ENCODE data around the gene UACA. TPM values are rescaled to one million over a fixed set of nuclear protein-coding genes. Genes with fewer than 3 reads are reported as not detected.

The UACA gene
- total and polyA plus RNA-seq, 4 experiments from 2014 or later: 0.15 to 0.40 (median 0.28) TPM; not detected in 1

DNA sequence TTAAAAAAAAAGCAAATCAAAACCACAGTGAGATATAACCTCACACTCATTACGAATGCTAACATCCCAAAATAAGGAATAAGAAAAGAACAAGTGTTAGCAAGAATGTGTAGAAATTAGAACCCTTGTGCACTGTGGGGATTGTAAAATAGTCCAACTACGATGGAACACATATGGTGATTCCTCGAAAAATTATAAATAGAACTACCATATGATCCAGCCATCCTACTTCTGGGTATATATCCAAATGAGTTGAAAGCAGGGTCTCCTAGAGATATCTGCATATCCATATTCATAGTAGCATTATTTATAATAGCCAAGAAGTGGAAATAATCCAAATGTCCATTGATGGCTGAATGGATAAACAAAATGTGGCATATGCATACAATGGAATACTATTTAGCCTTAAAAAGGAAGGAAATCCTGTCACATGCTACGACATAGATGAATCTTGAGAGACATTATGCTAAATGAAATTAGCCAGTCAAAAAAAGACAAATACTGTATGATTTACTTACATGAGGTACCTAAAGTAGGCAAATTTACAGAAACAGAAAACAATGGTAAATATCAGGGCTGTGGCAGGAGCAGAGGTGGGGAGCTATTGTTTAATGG lies 55.6 kb downstream of the UACA start:
- no peak overlapping the region for H3K27ac ChIP-seq (ENCODE audit: low read depth, low read length)
- Mint-ChIP-seq H3K27ac (no peak overlapping the region), H3K9me3 (no peaks in the 10 kb centered on the region), H3K36me3 (no peaks in the 10 kb centered on the region), H3K4me1 (no peaks in the 10 kb centered on the region), H3K4me3 (no peak overlapping the region), H3K27me3 (peaks cover 12 to 21% of the 10 kb centered on the region in 2 donors)
- POLR2A ChIA-PET (ENCODE audit: partially characterized antibody): interaction anchor here (0.6 kb wide), 1 partner anchor 1955 kb away, joined by 4 read pairs; no protein-coding TSS in a partner anchor
- no peak overlapping the region for H3K4me3 ChIP-seq (ENCODE audit: low read length in 2 of 2)
- no peaks in the 10 kb centered on the region for H3K36me3 ChIP-seq (ENCODE audit: insufficient read depth, low read length)
- H3K4me1 ChIP-seq (ENCODE audit: insufficient read depth, low read length): no peaks in the 10 kb centered on the region
- H3K9me3 ChIP-seq (ENCODE audit: control insufficient read depth in 1 of 2, low read length in 2 of 2): no peaks in the 10 kb centered on the region
- intact Hi-C loops (cut with micrococcal nuclease): no loop called here
- DNase-seq: no peak
- H3K27me3 ChIP-seq (ENCODE audit: insufficient read depth, low read length): no peaks in the 10 kb centered on the region
- CTCF ChIA-PET (ENCODE audit: partially characterized antibody): no interaction called here

DNA sequence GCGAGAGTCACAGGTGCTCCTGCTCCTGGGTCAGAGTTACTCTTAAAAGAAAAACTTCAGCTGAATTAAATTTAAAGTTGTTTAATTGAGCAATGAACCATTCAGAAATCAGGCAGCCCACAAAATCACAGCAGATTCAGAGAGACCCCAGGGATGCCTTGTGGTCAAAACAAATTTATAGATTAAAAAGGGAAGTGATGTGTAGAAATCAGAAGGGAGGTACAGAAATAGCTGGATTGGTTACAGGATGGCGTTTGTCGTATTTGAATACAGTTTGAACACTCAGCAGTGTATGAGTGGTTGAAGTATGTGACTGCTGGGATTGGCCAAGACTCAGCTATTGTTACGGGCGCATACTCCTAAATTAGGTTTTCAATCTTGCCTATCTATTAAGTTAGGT lies 58.6 kb downstream of the UACA start:
- ChIA-PET POLR2A (ENCODE audit: partially characterized antibody) (no interaction called here), CTCF (ENCODE audit: partially characterized antibody) (no interaction called here)
- no peaks in the 10 kb centered on the region for H3K9me3 ChIP-seq (ENCODE audit: control insufficient read depth in 1 of 2, low read length in 2 of 2)
- H3K27ac ChIP-seq (ENCODE audit: low read depth, low read length): no peak overlapping the region
- no peaks in the 10 kb centered on the region for H3K36me3 ChIP-seq (ENCODE audit: insufficient read depth, low read length)
- intact Hi-C loops (cut with micrococcal nuclease): no loop called here
- H3K4me3 Mint-ChIP-seq: no peak overlapping the region
- no peak overlapping the region for H3K4me3 ChIP-seq (ENCODE audit: low read length in 2 of 2)
- DNase-seq: no peak
- no peaks in the 10 kb centered on the region for H3K4me1 ChIP-seq (ENCODE audit: insufficient read depth, low read length)
- no peak overlapping the region for H3K27ac Mint-ChIP-seq
- H3K4me1 Mint-ChIP-seq: no peaks in the 10 kb centered on the region
- H3K27me3 Mint-ChIP-seq: peaks cover 10 to 26% of the 10 kb centered on the region in 2 donors
- no peaks in the 10 kb centered on the region for H3K9me3 Mint-ChIP-seq
- no peaks in the 10 kb centered on the region for H3K36me3 Mint-ChIP-seq
- no peaks in the 10 kb centered on the region for H3K27me3 ChIP-seq (ENCODE audit: insufficient read depth, low read length)

DNA sequence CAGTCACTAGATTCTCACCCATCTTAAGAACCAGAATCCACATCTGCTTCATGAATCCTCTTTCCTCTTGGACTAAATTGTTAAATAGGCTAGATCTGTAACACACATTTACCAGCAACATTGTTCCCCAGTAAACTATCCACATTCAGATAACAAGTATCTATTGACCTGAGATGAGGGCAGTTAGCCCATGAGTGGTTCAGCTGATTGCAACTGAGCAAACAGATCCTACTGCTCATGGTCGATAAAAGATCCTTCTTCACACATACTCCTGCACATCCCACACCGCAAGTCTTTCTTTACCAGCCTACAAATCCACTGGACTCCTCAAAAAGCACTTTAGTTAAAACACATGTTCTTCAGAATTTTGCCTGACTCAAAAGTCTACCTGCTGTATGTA lies 59.2 kb downstream of the UACA start:
- Mint-ChIP-seq H3K36me3 (no peaks in the 10 kb centered on the region), H3K27me3 (peaks cover 10 to 26% of the 10 kb centered on the region in 2 donors), H3K9me3 (no peaks in the 10 kb centered on the region), H3K27ac (no peak overlapping the region), H3K4me3 (no peak overlapping the region), H3K4me1 (no peaks in the 10 kb centered on the region)
- intact Hi-C loops (cut with micrococcal nuclease): no loop called here
- ChIA-PET CTCF (ENCODE audit: partially characterized antibody) (interaction anchor here (1.0 kb wide), 1 partner anchor 13 kb away, joined by 4 read pairs; no protein-coding TSS in a partner anchor), POLR2A (ENCODE audit: partially characterized antibody) (no interaction called here)
- H3K9me3 ChIP-seq (ENCODE audit: control insufficient read depth in 1 of 2, low read length in 2 of 2): no peaks in the 10 kb centered on the region
- no peak overlapping the region for H3K4me3 ChIP-seq (ENCODE audit: low read length in 2 of 2)
- no peaks in the 10 kb centered on the region for H3K4me1 ChIP-seq (ENCODE audit: insufficient read depth, low read length)
- no peaks in the 10 kb centered on the region for H3K27me3 ChIP-seq (ENCODE audit: insufficient read depth, low read length)
- no peak overlapping the region for H3K27ac ChIP-seq (ENCODE audit: low read depth, low read length)
- H3K36me3 ChIP-seq (ENCODE audit: insufficient read depth, low read length): no peaks in the 10 kb centered on the region
- no peak for DNase-seq

DNA sequence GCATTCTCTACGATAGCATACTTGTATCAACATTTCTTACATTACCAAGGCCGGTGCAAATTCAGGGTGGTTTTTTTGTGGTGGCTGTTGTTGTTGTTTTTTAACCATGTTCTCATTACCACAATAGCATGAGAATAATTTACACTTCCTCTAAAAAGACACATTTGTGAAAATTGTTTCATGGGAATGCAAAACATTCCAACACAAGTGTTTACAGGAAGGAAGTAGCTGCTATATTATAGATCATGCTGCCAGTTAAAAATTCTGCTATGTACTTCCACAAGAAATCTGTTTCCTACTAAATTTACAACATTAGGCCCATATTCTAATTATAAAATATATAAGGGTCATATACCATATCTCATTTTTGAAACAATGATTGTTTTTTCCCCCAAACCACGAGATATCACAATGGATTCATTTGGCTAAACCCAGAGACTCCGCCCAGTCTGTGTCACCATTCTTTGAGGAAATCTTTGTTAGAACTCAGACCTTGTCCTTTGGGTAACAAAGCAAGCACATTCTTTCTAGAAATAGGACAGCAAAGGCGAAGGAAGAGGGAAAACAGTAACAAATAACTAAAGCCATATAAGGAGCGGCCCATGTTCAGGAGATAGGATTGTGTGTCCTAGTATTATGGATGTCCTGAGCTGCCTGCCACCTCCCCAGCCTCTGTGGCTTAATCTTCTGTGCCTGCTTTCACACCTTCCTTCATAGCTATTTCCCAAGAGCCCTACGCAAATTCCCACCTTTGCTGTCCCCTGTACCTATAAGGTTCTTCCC lies 60.1 kb downstream of the UACA start:
- H3K36me3 ChIP-seq (ENCODE audit: insufficient read depth, low read length): no peaks in the 10 kb centered on the region
- peak overlapping the region in 1 of 8 donors; percentile 22 for H3K4me3 Mint-ChIP-seq
- ChIA-PET CTCF (ENCODE audit: partially characterized antibody) (interaction anchor here (1.0 kb wide), 1 partner anchor 14 kb away, joined by 4 read pairs; no protein-coding TSS in a partner anchor), POLR2A (ENCODE audit: partially characterized antibody) (no interaction called here)
- H3K4me3 ChIP-seq (ENCODE audit: low read length in 2 of 2): no peak overlapping the region
- no peaks in the 10 kb centered on the region for H3K9me3 ChIP-seq (ENCODE audit: control insufficient read depth in 1 of 2, low read length in 2 of 2)
- no peak for DNase-seq
- H3K4me1 ChIP-seq (ENCODE audit: insufficient read depth, low read length): no peaks in the 10 kb centered on the region
- H3K9me3 Mint-ChIP-seq: no peaks in the 10 kb centered on the region
- H3K27ac ChIP-seq (ENCODE audit: low read depth, low read length): no peak overlapping the region
- no peak overlapping the region for H3K27ac Mint-ChIP-seq
- H3K27me3 Mint-ChIP-seq: peaks cover 10 to 26% of the 10 kb centered on the region in 2 donors
- H3K27me3 ChIP-seq (ENCODE audit: insufficient read depth, low read length): no peaks in the 10 kb centered on the region
- H3K36me3 Mint-ChIP-seq: no peaks in the 10 kb centered on the region
- H3K4me1 Mint-ChIP-seq: no peaks in the 10 kb centered on the region
- intact Hi-C loops (cut with micrococcal nuclease): no loop called here

- Mint-ChIP-seq H3K9me3 (no peaks in the 10 kb centered on the region), H3K36me3 (no peaks in the 10 kb centered on the region), H3K27me3 (peaks cover 11 to 26% of the 10 kb centered on the region in 2 donors), H3K4me1 (no peaks in the 10 kb centered on the region), H3K27ac (no peak overlapping the region), H3K4me3 (no peak overlapping the region)
- no peaks in the 10 kb centered on the region for H3K27me3 ChIP-seq (ENCODE audit: insufficient read depth, low read length)
- intact Hi-C loops (cut with micrococcal nuclease): no loop called here
- no peaks in the 10 kb centered on the region for H3K36me3 ChIP-seq (ENCODE audit: insufficient read depth, low read length)
- ChIA-PET CTCF (ENCODE audit: partially characterized antibody) (interaction anchor here (0.7 kb wide), 1 partner anchor 20 kb away, joined by 3 read pairs; no protein-coding TSS in a partner anchor), POLR2A (ENCODE audit: partially characterized antibody) (no interaction called here)
- no peak overlapping the region for H3K4me3 ChIP-seq (ENCODE audit: low read length in 2 of 2)
- no peak for DNase-seq
- H3K4me1 ChIP-seq (ENCODE audit: insufficient read depth, low read length): no peaks in the 10 kb centered on the region
- no peak overlapping the region for H3K27ac ChIP-seq (ENCODE audit: low read depth, low read length)
- H3K9me3 ChIP-seq (ENCODE audit: control insufficient read depth in 1 of 2, low read length in 2 of 2): no peaks in the 10 kb centered on the region
Observed at GRCh38 chr15:70702584-70702983, 60.8 kb downstream of the UACA start.

GRCh38 chr15:70701891-70702568 lies 61.3 kb downstream of the UACA start:
- no peak overlapping the region for H3K27ac ChIP-seq (ENCODE audit: low read depth, low read length)
- no peaks in the 10 kb centered on the region for H3K9me3 ChIP-seq (ENCODE audit: control insufficient read depth in 1 of 2, low read length in 2 of 2)
- Mint-ChIP-seq H3K9me3 (no peaks in the 10 kb centered on the region), H3K27ac (no peak overlapping the region), H3K4me1 (no peaks in the 10 kb centered on the region), H3K27me3 (peaks cover 11 to 25% of the 10 kb centered on the region in 2 donors), H3K36me3 (no peaks in the 10 kb centered on the region), H3K4me3 (no peak overlapping the region)
- no peaks in the 10 kb centered on the region for H3K36me3 ChIP-seq (ENCODE audit: insufficient read depth, low read length)
- H3K27me3 ChIP-seq (ENCODE audit: insufficient read depth, low read length): no peaks in the 10 kb centered on the region
- intact Hi-C loops (cut with micrococcal nuclease): no loop called here
- POLR2A ChIA-PET (ENCODE audit: partially characterized antibody): no interaction called here
- CTCF ChIA-PET (ENCODE audit: partially characterized antibody): interaction anchor here (0.5 to 1.0 kb wide), 3 partner anchors 20 to 1208 kb away, joined by 3 read pairs; no protein-coding TSS in a partner anchor
- no peak for DNase-seq
- no peak overlapping the region for H3K4me3 ChIP-seq (ENCODE audit: low read length in 2 of 2)
- no peaks in the 10 kb centered on the region for H3K4me1 ChIP-seq (ENCODE audit: insufficient read depth, low read length)

- intact Hi-C loops (cut with micrococcal nuclease): no loop called here
- H3K27me3 ChIP-seq (ENCODE audit: insufficient read depth, low read length): no peaks in the 10 kb centered on the region
- no peak for DNase-seq
- H3K9me3 ChIP-seq (ENCODE audit: control insufficient read depth in 1 of 2, low read length in 2 of 2): no peaks in the 10 kb centered on the region
- H3K4me3 ChIP-seq (ENCODE audit: low read length in 2 of 2): no peak overlapping the region
- H3K27ac Mint-ChIP-seq: no peak overlapping the region
- H3K9me3 Mint-ChIP-seq: no peaks in the 10 kb centered on the region
- H3K27ac ChIP-seq (ENCODE audit: low read depth, low read length): no peak overlapping the region
- H3K4me1 ChIP-seq (ENCODE audit: insufficient read depth, low read length): no peaks in the 10 kb centered on the region
- H3K27me3 Mint-ChIP-seq: peaks cover 11 to 24% of the 10 kb centered on the region in 2 donors
- H3K4me1 Mint-ChIP-seq: no peaks in the 10 kb centered on the region
- no peak overlapping the region for H3K4me3 Mint-ChIP-seq
- ChIA-PET CTCF (ENCODE audit: partially characterized antibody) (interaction anchor here (1.0 kb wide), 1 partner anchor 111 kb away, joined by 3 read pairs; no protein-coding TSS in a partner anchor), POLR2A (ENCODE audit: partially characterized antibody) (no interaction called here)
- no peaks in the 10 kb centered on the region for H3K36me3 Mint-ChIP-seq
- H3K36me3 ChIP-seq (ENCODE audit: insufficient read depth, low read length): no peaks in the 10 kb centered on the region
Observed at GRCh38 chr15:70701171-70701570, 62.2 kb downstream of the UACA start.
